HG03196 (cell line): ENCODE measurements around the gene MECR.
A peak's percentile ranks its signal among the peaks of the same experiment; 100 is the strongest.

Source experiments
- ATAC-seq: cut with Tn5 transposase; IDR thresholded peaks from one replicate; pipeline ENCODE4 v1.9.1; 2021; ENCODE audit not compliant: unreplicated experiment

MECR gene, protein sequence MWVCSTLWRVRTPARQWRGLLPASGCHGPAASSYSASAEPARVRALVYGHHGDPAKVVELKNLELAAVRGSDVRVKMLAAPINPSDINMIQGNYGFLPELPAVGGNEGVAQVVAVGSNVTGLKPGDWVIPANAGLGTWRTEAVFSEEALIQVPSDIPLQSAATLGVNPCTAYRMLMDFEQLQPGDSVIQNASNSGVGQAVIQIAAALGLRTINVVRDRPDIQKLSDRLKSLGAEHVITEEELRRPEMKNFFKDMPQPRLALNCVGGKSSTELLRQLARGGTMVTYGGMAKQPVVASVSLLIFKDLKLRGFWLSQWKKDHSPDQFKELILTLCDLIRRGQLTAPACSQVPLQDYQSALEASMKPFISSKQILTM

GRCh38 chr1:29230553-29231378 lies at the start of gene MECR:
Gene MECR, minus strand, starts transcription at chr1:29230934. Its CDS starts 28 bp downstream, at chr1:29230906.
- peak; percentile 91 for ATAC-seq

- no peak for ATAC-seq
Observed at GRCh38 chr1:29279951-29280391, 49.2 kb upstream of the MECR start.

GRCh38 chr1:29279406-29279805 lies 48.7 kb upstream of the MECR start:
- ATAC-seq = no peak

- ATAC-seq = no peak
Observed at GRCh38 chr1:29278124-29278523, 47.4 kb upstream of the MECR start.

- ATAC-seq = no peak
Observed at GRCh38 chr1:29275435-29275834, 44.7 kb upstream of the MECR start.

GRCh38 chr1:29272147-29272907 lies 41.6 kb upstream of the MECR start:
- ATAC-seq = no peak

DNA sequence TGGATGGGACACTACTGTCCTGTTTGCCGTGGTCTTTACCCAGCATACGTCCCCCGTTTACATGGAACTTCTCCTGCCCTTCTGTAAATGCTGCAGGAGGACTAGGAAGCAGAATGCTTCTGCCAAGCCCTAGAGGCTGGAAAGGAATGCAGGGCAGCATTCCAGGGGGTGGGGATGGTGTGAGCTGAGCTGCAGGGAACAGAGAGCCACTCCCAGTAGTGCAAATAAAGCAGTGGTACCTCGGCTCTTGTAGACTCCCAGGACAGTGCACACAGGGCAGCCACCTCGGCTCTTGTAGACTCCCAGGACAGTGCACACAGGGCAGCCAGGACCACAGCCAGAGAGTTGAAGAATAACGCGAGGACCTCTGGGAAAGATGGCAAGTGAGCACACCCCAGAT lies 41.0 kb upstream of the MECR start:
- ATAC-seq = no peak

DNA sequence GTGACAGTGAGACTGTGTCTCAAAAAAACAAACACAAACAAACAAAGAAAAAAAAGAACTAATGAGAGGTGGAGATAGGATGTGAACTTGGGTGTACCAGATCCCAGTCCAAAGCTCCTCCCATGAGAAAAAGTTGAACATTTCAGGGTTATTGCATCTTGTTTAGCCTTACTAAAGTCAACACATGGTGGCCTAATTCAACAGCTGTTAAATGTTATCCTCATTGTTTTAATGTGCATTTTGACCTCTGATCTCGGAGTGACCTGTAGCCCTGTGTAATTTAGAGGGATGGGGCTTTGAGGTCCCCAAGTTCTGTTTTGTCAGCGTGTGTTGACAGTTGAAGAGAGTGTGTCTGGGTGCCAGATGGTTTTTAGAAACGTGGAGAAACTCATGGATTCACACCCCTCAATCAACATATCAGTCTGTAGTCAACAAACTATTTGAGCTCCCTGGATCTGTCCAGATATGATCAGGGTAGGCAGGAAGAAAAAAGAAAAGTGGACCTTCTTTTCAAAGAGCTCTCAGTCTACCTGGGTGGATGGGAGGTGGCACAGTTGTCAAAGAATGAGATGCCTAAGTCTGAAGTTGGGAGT lies 40.3 kb upstream of the MECR start:
- no peak for ATAC-seq

GRCh38 chr1:29269382-29269781 lies 38.6 kb upstream of the MECR start:
- ATAC-seq = no peak

- no peak for ATAC-seq
Observed at GRCh38 chr1:29267321-29268070, 36.8 kb upstream of the MECR start.

DNA sequence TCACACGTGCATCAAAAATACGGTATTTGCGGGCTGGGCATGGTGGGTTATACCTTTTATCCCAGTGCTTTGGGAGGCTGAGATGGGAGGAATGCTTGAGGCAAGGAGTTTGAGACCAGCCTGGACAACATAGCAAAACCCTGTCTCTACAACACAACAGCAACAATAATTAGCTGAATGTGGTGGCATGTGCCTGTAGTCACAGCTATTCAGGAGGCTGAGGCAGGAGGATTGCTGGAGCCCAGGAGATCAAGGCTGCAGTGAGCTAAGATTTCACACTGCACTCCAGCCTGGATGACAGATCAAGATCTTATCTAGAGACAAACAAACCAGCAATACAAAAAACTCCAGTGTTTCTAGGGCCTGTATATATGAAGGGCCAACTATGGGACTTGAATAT lies 36.2 kb upstream of the MECR start:
- ATAC-seq = no peak

DNA sequence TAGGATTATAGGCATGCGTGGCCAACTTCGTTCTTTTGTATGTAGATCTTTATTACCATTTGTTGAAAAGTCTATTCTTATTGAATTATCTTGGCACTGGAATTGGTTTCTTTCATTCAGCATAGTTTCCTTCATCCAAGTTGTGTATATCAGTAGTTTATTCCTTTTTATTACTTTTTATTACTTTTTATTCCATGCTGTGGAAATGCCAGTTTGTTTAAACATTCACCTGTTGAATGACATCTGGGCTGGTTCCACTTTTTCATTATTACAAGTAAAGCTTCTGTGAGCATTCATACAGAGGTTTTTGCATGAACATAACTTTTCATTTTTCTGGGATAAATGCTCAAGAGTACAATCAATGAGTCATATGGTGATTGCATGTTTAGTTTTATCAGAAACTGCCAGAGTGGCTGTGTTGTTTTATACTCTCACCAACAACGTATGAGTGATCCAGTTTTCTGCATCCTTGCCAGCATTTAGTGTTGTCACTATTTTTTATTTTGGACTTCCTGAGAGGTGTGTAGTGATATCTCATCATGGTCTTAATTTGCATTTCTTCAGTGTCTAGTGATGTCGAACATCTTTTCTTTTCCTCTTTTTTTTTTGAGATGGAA lies 34.1 kb upstream of the MECR start:
- no peak for ATAC-seq

GRCh38 chr1:29260531-29260930 lies 29.8 kb upstream of the MECR start:
- ATAC-seq = no peak

- ATAC-seq = no peak
Observed at GRCh38 chr1:29259802-29260441, 29.2 kb upstream of the MECR start.

DNA sequence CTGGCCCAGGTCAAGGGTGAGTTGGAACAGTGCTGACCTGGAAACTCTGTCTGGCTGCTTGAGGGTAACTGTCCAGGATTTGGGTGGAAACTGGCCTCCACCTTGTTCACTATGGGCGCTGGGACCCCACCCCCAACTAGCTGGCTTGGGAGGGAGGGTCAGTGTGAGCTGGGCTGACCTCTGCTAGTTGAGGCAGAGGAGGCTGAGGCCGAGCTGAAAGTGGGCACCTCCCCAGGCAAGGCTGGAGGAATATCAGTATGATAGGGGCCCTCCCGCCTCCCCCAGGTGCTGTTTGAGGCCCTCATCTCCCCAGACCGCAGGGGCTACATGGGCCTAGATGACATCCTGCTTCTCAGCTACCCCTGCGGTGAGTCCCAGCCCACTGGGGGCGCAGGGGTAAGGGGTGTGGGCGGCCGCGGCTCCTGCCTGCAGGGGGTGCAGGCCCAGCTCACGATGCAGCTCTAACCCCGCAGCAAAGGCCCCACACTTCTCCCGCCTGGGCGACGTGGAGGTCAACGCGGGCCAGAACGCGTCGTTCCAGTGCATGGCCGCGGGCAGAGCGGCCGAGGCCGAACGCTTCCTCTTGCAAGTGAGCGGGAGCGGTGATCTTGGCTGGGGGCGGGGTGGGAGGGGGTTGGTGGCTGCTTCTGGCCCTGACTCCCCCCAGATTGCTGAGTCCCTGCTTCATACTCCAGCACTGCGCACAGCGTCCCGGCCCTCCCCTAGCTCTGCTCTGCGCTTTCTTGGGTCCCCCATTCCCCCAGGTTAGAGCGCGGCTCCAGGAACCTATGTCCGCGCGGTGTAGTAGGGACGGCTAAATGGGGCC lies 28.5 kb upstream of the MECR start:
- no peak for ATAC-seq

DNA sequence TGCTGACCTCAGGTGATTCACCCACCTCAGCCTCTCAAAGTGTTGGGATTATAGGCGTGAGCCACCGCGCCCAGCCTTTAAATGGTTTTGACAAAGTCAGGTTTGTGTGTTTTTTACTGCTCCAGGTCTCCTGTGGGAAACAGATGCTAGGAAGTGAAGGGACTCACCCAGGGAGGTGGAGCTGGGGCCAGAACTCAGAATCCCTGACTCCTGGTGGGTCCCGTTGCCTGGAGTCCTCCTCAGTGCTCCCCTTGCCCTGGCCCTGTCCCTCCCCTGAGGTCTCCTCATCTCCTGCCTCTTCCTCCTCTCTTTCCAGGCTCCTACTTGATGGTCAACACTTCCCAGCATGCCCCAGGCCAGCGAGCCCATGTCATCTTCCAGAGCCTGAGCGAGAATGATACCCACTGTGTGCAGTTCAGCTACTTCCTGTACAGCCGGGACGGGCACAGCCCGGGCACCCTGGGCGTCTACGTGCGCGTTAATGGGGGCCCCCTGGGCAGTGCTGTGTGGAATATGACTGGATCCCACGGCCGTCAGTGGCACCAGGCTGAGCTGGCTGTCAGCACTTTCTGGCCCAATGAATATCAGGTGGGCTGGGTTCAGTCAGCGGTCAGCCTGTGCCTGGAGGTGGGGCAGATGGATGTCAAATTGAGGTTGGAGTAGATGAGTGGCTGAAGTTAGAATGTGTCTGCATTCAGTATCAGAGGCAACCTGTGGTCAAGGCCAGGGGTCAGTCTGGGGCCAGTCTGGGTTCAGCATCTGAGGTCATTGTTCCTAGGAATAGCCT lies 27.6 kb upstream of the MECR start:
- ATAC-seq = no peak

GRCh38 chr1:29256979-29257804 lies 26.5 kb upstream of the MECR start:
- no peak for ATAC-seq
